GM21576 (cell line): ENCODE measurements around the gene CD3G.
"Not testable (repeated sequence)": the region's sequence is repeated elsewhere in the genome, so short reads cannot be mapped to it uniquely, and the experiment has no call there.

ENCODE experiments used
- ATAC-seq: cut with Tn5 transposase; IDR thresholded peaks from one replicate; pipeline ENCODE4 v1.9.1; 2021; ENCODE audit warnings: mild to moderate bottlenecking, moderate library complexity; ENCODE audit not compliant: unreplicated experiment

CD3G gene

GRCh38 chr11:118374729-118375128 is 30.6 kb downstream of the CD3G start:
- no peak for ATAC-seq

- no peak for ATAC-seq
These were observed 31.8 kb downstream of the CD3G start for GRCh38 chr11:118375978-118376377.

DNA sequence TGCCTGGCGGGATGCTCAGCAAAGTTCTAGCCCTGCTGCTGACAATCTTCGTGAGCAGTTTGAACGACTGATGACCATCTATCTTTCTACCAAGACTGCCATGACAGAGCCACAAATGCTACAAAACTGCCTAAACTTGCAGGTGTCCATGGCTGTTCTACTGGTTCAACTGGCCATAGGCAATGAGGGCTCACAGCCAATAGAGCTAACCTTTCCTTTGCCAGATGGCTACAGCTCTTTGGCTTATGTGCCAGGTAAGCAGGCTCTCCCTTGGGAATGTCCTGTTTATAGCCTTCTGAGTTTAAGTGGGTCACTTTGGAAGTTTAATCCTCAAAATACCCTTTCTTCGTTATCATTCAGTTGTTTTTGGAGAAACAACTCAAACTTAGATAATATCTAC is 35.4 kb downstream of the CD3G start:
- ATAC-seq, result no peak

DNA sequence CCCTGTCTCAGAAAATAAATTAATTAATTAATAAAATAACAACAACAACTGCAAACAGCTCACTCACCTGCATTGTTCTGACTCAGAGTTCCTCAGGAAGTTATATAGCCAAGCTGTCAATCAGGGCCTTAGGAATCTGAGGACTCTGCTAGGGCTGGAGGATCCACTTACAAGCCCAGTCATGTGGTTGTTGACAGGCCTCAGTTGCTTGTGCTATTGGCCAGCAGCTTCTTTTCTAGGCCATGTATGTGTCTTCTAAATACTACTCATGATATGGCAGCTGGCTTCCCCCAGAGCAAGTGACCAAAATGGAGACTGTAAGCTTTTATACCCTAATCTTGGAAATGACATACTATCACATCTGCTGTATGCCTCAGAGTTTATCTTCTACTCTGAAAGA is 36.4 kb downstream of the CD3G start:
- no peak for ATAC-seq

DNA sequence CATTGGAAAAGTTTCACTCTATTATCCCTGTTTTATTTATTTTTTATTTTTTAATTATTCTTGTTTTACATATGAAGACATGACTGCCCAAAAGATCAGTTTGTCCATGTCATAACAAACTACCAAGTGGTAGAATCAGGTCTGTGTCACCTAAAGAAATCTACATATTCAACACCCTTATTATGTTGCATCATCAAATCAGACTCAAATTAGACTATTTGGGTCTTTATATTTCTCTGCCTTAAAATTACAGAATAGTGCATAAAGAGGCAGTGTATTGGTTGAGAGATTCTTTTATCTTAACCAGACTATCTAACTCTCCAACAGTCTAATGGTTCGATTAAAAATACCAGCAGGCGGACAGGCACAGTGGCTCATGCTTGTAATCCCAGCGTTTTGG is 38.8 kb downstream of the CD3G start:
- ATAC-seq, result no peak

DNA sequence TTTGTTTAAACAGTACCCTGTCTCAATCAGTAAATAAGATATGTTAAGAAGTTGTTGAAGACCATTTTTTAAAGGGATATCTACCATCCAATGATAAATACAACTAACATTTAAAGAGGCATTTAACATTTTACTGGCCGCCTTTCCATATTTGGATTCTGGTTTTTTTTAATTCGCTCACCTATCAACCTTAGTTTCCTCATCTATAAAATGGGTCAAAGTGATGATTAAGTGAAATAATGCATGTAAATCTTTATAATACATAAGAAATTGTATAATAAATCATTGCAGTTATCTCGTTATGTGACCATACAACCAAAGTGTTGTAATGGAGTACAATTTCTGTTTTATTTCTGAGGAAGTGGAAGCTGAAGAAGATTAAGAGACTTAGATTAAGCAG is 39.5 kb downstream of the CD3G start:
- no peak for ATAC-seq

DNA sequence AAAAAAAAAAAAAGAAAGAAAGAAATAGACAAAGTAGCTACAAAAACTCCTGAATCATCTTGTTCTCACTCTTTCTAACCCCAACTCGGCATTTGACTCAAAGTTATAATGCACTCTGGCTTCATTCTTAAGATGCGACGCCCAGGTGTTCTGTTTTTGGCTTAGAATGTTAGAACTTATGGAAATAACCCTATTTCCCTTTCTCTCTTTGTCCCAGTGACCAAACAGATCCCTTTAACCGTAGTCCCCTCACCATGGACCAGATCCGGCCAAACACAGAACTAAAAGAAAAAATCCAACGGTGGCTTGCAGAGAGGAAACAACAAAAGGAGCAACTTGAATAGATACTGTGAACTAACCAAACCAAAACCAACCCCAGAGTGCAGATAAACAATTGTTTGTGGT is 52.0 kb downstream of the CD3G start:
- no peak for ATAC-seq

DNA sequence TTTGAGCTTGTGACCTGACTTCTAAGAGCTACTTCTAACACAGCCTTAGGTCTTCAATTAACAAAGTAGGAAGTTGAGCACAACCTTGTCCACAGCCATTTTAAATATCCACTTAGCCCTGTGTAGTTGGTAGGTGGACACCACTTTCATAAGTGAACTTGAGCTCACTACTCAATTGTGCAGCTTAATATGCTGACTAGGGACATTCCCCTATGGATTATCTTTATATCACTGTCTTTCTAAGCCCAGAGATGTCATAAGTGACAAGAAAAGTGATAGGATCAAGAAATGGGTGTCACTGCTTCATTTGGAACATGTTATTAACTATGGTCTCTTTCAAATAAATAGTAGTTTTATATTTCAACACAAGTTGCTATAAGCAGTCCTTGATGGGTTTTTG is 53.3 kb downstream of the CD3G start:
- ATAC-seq, result no peak

DNA sequence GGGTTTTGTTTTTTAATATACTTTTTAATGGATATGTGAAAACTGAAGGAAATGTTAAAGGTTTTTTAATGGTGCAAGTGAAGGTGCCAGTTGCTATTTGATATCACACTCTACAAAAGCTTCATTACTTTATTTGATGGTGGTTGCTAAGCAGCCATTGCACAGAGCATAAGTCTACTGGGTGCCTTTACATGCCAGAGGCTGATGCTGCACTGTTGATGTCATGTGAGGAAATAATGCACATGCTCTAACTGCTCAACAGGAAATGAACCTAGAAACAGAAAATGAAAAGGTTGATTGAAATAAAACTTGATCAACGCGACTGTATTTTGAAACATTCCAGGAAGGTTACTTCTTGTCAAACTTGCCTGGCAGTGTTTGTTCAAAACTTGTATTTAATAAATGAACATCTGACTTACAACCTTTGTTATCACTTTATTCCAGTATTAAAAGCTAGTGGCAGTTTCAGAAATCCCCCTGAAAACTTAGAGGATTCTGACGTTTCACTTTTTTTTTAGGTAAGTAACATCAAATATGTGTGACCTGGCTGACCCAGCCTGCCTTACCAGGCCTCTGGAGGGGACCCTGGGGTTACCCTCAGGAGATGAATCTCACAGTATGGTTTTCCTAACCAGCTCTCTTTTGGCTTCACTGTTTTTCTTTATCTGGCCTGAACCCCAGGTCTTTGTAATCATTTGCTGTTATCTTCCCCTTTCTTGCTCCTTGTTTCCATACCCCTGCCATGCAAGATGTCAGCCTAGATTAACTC is 54.8 kb downstream of the CD3G start:
- peak; percentile 48 for ATAC-seq

DNA sequence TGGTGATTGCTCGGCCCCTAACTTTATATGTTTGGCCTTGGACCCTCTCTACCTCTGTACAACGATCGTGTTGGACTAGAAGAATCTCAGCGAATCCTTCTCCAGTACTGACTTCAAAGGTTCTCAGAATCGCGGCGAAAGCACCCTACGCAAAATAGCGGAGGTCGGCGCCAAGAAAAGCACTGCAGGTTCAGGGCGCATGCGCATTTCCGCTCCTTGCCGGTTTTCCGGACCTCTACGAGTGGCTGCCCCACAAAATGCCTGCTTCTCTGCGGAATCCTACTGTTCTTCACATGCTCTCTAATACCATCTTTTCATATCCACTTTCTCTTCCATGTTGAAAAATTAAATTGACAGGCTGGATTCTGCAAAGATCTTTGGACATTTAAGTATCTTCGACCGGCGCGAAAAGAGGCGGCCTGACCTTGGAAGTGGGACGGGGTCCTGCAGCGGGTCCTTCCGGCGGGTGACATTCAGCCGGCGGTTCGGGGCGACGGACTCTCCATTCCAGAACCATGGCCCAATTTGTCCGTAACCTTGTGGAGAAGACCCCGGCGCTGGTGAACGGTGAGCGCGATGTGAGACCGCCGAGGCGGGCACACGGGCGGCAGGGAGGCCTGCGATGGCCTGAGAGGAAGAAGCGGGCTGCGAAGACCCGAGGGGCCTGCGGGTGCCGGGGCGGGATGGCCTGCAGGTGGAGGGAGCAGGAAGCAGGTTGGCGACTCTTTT is 57.2 kb downstream of the CD3G start, which contains the start of gene ATP5MG:
TSS of gene ATP5MG (plus strand) at position 456 of the 729 bp plus-strand sequence. CDS start at position 516, 60 bp downstream.
- peak; percentile 52 for ATAC-seq

DNA sequence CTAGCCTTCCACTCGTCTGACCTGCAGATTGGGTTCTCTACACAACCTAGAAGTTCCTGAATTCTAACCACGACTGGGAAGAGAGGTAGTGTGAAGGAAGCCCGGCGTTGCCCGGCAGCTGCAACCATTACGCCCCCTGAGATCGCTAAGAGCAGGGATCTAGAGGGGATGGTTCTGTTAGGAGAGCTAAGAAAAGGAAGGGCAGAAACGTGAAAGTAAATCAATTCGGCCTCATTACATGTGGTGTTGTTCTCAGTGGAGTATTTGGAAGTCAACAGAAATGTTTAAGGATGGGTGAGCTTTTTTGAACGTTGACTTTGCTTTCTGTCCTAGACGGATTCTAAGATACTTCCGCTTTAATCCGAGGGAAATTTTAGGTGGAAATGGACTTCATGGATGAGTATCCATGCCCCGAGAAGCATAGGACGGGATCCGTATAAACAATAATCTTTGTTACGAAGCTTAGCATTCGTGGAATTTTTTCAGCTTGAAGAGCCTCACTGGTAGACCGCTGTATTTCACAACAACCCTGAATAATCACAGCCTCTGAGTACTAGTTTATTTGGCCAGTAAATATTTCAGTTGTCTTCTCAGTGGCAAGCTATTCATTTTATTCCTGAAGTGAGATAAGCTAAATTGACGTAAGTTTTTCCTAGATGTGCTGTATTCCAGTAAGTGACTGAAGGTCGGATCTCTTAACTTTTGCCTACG is 57.9 kb downstream of the CD3G start:
- peak; percentile 19 for ATAC-seq

DNA sequence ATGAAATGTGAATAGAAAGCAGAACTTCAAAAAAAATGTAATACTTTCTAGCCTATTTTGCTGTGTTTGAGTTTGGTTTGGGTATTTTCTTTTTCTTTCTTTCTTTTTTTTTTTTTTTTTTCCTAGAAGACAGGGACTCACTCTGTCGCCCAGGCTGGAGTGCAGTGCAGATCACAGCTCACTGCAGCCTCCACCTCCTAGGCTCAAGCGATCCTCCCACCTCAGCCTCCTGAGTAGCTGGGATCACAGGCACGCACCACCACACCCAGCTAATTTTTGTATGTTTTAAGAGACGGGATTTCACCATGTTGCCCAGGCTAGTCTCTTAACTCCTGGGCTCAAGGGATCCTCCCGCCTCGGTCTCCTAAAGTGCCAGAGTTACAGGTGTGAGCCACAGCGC is 58.5 kb downstream of the CD3G start:
- not testable (repeated sequence) for ATAC-seq
